DND-41 (cell line): ENCODE measurements around the gene RIT1.

Experiments
- CTCF ChIP-seq: IDR thresholded peaks from 2 replicates; pipeline ENCODE4 v1.5.1; 2012; ENCODE audit warnings: borderline replicate concordance, low read length, moderate library complexity, mild to moderate bottlenecking; ENCODE audit not compliant: poor library complexity, severe bottlenecking; ENCODE audit errors: extremely low read depth
- EZH2 ChIP-seq: IDR thresholded peaks from 3 replicates; pipeline ENCODE4 v1.6.1; 2012; ENCODE audit warnings: borderline replicate concordance, low read depth, mild to moderate bottlenecking, moderate library complexity, low read length, inconsistent platforms; ENCODE audit not compliant: severe bottlenecking

DNA sequence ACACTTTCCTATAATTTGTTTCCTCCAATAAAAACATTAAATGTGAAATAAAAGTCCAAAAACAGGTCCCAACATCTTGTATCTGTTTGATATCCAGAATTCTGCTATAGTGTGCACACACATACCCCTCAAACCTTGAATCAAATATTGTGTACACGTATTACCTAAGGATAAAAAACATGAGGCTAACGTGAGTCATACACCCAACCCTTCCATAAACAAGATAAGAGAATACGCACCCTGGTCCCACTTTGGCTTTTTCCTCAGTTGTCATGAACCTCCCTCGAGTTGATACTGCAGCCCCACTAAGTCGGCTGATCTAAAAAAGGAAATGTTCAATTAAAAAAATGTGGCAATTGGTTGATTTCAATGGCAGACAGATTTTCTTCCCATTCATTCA, 17.9 kb upstream of the RIT1 start:
- TF ChIP-seq CTCF, result no peak
- no peak for TF ChIP-seq EZH2
